ENCODE measurements around the gene CST9L. TPM values are rescaled to one million over a fixed set of nuclear protein-coding genes. Genes with fewer than 3 reads are reported as not detected.

The CST9L gene
- total and polyA plus RNA-seq, 2 donors (not counting 1 experiment from before 2014, with no cell fraction given), result not detected

DNA sequence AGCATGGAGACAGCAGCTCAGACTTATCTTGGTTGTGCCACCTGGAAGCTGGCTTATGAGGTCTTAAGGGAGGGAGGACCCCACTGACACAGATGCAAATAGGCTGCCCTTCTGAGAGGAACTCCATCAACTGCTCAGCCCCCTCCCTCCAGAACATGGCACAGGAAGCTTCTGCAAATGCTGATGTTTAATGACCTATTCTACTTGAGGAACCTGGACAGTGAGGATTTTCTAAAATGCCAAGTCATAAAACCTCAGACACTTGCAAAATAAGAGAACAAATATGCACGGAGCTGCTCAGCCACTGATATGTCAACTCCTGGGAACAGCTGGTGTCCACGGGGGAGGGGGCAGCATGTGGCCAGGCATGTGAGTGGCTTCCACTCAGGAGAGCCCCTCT, 34.0 kb upstream of the CST9L start:
- H3K27ac ChIP-seq (ENCODE audit: insufficient read depth, low read length), result no peak overlapping the region
- no peaks in the 10 kb centered on the region for H3K9me3 ChIP-seq (ENCODE audit: control insufficient read depth, insufficient read depth, low read depth, low read length)
- H3K36me3 ChIP-seq (ENCODE audit: control insufficient read depth, insufficient read depth, low read length), result no peaks in the 10 kb centered on the region
- TF ChIP-seq, protein P1, sequence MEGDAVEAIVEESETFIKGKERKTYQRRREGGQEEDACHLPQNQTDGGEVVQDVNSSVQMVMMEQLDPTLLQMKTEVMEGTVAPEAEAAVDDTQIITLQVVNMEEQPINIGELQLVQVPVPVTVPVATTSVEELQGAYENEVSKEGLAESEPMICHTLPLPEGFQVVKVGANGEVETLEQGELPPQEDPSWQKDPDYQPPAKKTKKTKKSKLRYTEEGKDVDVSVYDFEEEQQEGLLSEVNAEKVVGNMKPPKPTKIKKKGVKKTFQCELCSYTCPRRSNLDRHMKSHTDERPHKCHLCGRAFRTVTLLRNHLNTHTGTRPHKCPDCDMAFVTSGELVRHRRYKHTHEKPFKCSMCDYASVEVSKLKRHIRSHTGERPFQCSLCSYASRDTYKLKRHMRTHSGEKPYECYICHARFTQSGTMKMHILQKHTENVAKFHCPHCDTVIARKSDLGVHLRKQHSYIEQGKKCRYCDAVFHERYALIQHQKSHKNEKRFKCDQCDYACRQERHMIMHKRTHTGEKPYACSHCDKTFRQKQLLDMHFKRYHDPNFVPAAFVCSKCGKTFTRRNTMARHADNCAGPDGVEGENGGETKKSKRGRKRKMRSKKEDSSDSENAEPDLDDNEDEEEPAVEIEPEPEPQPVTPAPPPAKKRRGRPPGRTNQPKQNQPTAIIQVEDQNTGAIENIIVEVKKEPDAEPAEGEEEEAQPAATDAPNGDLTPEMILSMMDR (conservative IDR thresholded peaks at IDR 0.05 in 1 of 2, IDR thresholded peaks at IDR 0.05 in 1 of 2; ENCODE audit: low read depth in 1 of 2, low read length in 2 of 2), result no peak
- no peak for TF ChIP-seq EZH2 (IDR thresholded peaks at IDR 0.05; ENCODE audit: low read length, missing control alignments)
- H3K27me3 ChIP-seq (ENCODE audit: control insufficient read depth, insufficient read depth, low read length), result peaks cover 15% of the 10 kb centered on the region
- H3K4me3 ChIP-seq (replicated peaks in 1 of 4; ENCODE audit: control extremely low read depth in 1 of 4, insufficient read depth in 1 of 4, low read depth in 3 of 4, low read length in 4 of 4), result no peak overlapping the region
- no peaks in the 10 kb centered on the region for H3K4me1 ChIP-seq (ENCODE audit: control insufficient read depth, extremely low read depth, insufficient read depth, low read length)
- no peak for DNase-seq (ENCODE audit: low read depth in 2 of 2)
- no peaks in the 10 kb centered on the region for H3K79me2 ChIP-seq (ENCODE audit: control insufficient read depth, insufficient read depth, low read length)
- H3K4me2 ChIP-seq (ENCODE audit: extremely low read depth, insufficient read depth, low read length), result no peak overlapping the region
- H4K20me1 ChIP-seq (ENCODE audit: control insufficient read depth, extremely low read depth, insufficient read depth, low read length), result no peaks in the 10 kb centered on the region
- no peak overlapping the region for H2AFZ ChIP-seq (ENCODE audit: low read length)
- H3K9ac ChIP-seq (ENCODE audit: insufficient read depth, low read length), result no peak overlapping the region

DNA sequence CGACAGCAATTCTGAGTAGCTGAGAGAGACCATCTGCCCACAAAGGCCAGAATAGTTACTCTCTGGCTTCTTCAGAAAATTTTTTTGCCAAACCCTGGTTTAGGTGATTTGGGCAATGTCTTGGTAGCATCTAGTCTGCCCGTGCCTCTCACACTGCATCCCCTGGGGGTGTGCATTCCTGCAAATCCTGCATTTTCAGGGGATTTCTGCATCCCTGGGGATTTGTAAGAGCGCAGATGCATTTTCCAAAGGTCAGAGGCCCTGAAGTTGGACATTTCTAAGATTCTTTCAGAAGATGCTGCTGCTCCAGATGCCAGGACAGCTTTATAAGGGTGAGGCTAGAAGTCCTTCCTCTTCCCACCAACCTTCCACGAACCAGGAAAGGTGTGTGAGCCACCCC, 33.4 kb upstream of the CST9L start:
- Histone ChIP-seq H3K4me2 (ENCODE audit: extremely low read depth, insufficient read depth, low read length) (no peak overlapping the region), H4K20me1 (ENCODE audit: control insufficient read depth, extremely low read depth, insufficient read depth, low read length) (no peaks in the 10 kb centered on the region), H3K27me3 (ENCODE audit: control insufficient read depth, insufficient read depth, low read length) (peaks cover 15% of the 10 kb centered on the region), H2AFZ (ENCODE audit: low read length) (no peak overlapping the region), H3K4me3 (replicated peaks in 1 of 4; ENCODE audit: control extremely low read depth in 1 of 4, insufficient read depth in 1 of 4, low read depth in 3 of 4, low read length in 4 of 4) (no peak overlapping the region), H3K9me3 (ENCODE audit: control insufficient read depth, insufficient read depth, low read depth, low read length) (no peaks in the 10 kb centered on the region), H3K9ac (ENCODE audit: insufficient read depth, low read length) (no peak overlapping the region), H3K27ac (ENCODE audit: insufficient read depth, low read length) (no peak overlapping the region), H3K4me1 (ENCODE audit: control insufficient read depth, extremely low read depth, insufficient read depth, low read length) (no peaks in the 10 kb centered on the region), H3K36me3 (ENCODE audit: control insufficient read depth, insufficient read depth, low read length) (no peaks in the 10 kb centered on the region), H3K79me2 (ENCODE audit: control insufficient read depth, insufficient read depth, low read length) (no peaks in the 10 kb centered on the region)
- TF ChIP-seq EZH2 (IDR thresholded peaks at IDR 0.05; ENCODE audit: low read length, missing control alignments), result no peak
- TF ChIP-seq, protein P1 (conservative IDR thresholded peaks at IDR 0.05 in 1 of 2, IDR thresholded peaks at IDR 0.05 in 1 of 2; ENCODE audit: low read depth in 1 of 2, low read length in 2 of 2), result no peak
- DNase-seq (ENCODE audit: low read depth in 2 of 2), result no peak

DNA sequence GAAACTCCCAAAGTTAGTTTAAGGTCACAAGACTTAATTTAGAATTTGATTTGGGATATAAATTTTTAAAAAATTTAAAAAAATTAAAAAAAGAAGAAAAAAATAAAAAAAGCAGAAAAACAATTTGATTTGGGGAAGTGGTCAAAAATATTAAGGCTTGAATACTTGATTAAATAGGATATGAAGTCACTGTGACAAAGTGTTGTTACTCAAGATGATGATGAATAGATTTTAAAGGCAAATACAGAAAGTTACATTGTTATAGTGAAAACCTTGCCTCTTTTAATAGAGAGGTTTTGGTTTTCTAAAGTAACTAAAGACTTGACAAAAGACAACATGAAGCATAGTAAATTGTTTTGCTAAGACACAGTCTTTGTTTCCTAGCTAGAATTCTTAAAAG, 30.2 kb upstream of the CST9L start:
- H3K9me3 ChIP-seq (ENCODE audit: control insufficient read depth, insufficient read depth, low read depth, low read length), result no peaks in the 10 kb centered on the region
- H2AFZ ChIP-seq (ENCODE audit: low read length), result no peak overlapping the region
- H3K4me3 ChIP-seq (replicated peaks in 1 of 4; ENCODE audit: control extremely low read depth in 1 of 4, insufficient read depth in 1 of 4, low read depth in 3 of 4, low read length in 4 of 4), result no peak overlapping the region
- H3K79me2 ChIP-seq (ENCODE audit: control insufficient read depth, insufficient read depth, low read length), result no peaks in the 10 kb centered on the region
- TF ChIP-seq EZH2 (IDR thresholded peaks at IDR 0.05; ENCODE audit: low read length, missing control alignments), result no peak
- TF ChIP-seq, protein P1 (conservative IDR thresholded peaks at IDR 0.05 in 1 of 2, IDR thresholded peaks at IDR 0.05 in 1 of 2; ENCODE audit: low read depth in 1 of 2, low read length in 2 of 2), result no peak
- H3K27ac ChIP-seq (ENCODE audit: insufficient read depth, low read length), result no peak overlapping the region
- no peaks in the 10 kb centered on the region for H3K36me3 ChIP-seq (ENCODE audit: control insufficient read depth, insufficient read depth, low read length)
- peaks cover 15% of the 10 kb centered on the region for H3K27me3 ChIP-seq (ENCODE audit: control insufficient read depth, insufficient read depth, low read length)
- DNase-seq (ENCODE audit: low read depth in 2 of 2), result no peak
- no peaks in the 10 kb centered on the region for H4K20me1 ChIP-seq (ENCODE audit: control insufficient read depth, extremely low read depth, insufficient read depth, low read length)
- no peaks in the 10 kb centered on the region for H3K4me1 ChIP-seq (ENCODE audit: control insufficient read depth, extremely low read depth, insufficient read depth, low read length)
- H3K9ac ChIP-seq (ENCODE audit: insufficient read depth, low read length), result no peak overlapping the region
- no peak overlapping the region for H3K4me2 ChIP-seq (ENCODE audit: extremely low read depth, insufficient read depth, low read length)
